Measurements from ENCODE around the gene NDUFS2. TPM values are rescaled to one million over a fixed set of nuclear protein-coding genes. Genes with fewer than 3 reads are reported as not detected.

Gene NDUFS2
- total and polyA plus RNA-seq, 9 of the 15 experiments (the other 6 are each of a cell fraction or from before 2014, with no cell fraction given): 70.0 to 176 (median 141) TPM

GRCh38 chr1:161207173-161207572, 5.0 kb downstream of the NDUFS2 start:
- TF ChIP-seq SRSF9 (IDR thresholded peaks at IDR 0.05; ENCODE audit: borderline replicate concordance, low read depth, low read length) (no peak), NFIX (CRISPR knock-in tag; IDR thresholded peaks at IDR 0.05; ENCODE audit: low read depth) (no peak), DDX20 (tag; IDR thresholded peaks at IDR 0.05; ENCODE audit: low read depth) (no peak), HDAC3 (IDR thresholded peaks at IDR 0.05; ENCODE audit: borderline replicate concordance, partially characterized antibody) (no peak), PURB (CRISPR knock-in tag; IDR thresholded peaks at IDR 0.05; ENCODE audit: low read depth) (no peak), MCM3 (IDR thresholded peaks at IDR 0.05) (no peak), ZNF232 (CRISPR knock-in tag; IDR thresholded peaks at IDR 0.05) (no peak), USF2 (CRISPR knock-in tag; IDR thresholded peaks at IDR 0.05) (no peak), EWSR1 (IDR thresholded peaks at IDR 0.05; ENCODE audit: borderline replicate concordance, low read depth, partially characterized antibody) (no peak), ASH1L (IDR thresholded peaks at IDR 0.05; ENCODE audit: borderline replicate concordance, low read depth, partially characterized antibody) (no peak)
- POLR2A ChIA-PET: no interaction called here
- Histone ChIP-seq H3K9ac (ENCODE audit: insufficient read depth in 1 of 2, low read depth in 2 of 2, low read length in 2 of 2) (no peak overlapping the region), H3K9me3 (replicated peaks; ENCODE audit: control insufficient read depth, insufficient read depth, low read depth, low read length) (no peaks in the 10 kb centered on the region), H2AFZ (ENCODE audit: low read depth, low read length) (no peak overlapping the region), H3K4me2 (ENCODE audit: insufficient read depth, low read length) (no peak overlapping the region), H3K4me3 (no peak overlapping the region), H3K79me2 (ENCODE audit: control insufficient read depth, insufficient read depth, low read length) (peaks cover 24% of the 10 kb centered on the region), H3K27me3 (ENCODE audit: control insufficient read depth in 2 of 2, insufficient read depth in 2 of 2, low read length in 2 of 2) (no peaks in the 10 kb centered on the region), H3K4me1 (replicated peaks in 1 of 2; ENCODE audit: control insufficient read depth in 2 of 2, insufficient read depth in 2 of 2, low read length in 2 of 2) (peaks cover 9 to 17% of the 10 kb centered on the region in 2 experiments; a peak in 4 of 5 replicates), H4K20me1 (replicated peaks; ENCODE audit: control insufficient read depth, insufficient read depth, low read length) (0 out of 2 replicates have a peak, but pooled peaks cover 8% of the 10 kb centered on the region), H3K36me3 (ENCODE audit: control insufficient read depth, insufficient read depth, low read length) (peaks cover 81% of the 10 kb centered on the region), H3K27ac (ENCODE audit: extremely low read depth, low read depth, low read length) (no peak overlapping the region), H3K9me1 (ENCODE audit: control insufficient read depth, insufficient read depth, low read length) (peaks cover 3% of the 10 kb centered on the region)
- intact Hi-C loops (cut with micrococcal nuclease): no loop called here
- ATAC-seq (no peak), FAIRE-seq (no peak), DNase-seq (ENCODE audit: extremely low read depth in 1 of 4, low spot score in 3 of 4) (no peak)
- in situ Hi-C loops (cut with MboI): no loop called here
- no TSS peak for BruUV-seq (replicated peaks)
- CTCF ChIA-PET (ENCODE audit: low intra/inter-chr PET ratio): no interaction called here
- WGBS (ENCODE audit: insufficient coverage, low coverage, missing lambda C conversion rate): 77% methylated on average over 8 of the region's 8 CpGs
